ENCODE data around the gene GGA1.
A peak's percentile ranks its signal among the peaks of the same experiment; 100 is the strongest.
"Not testable (repeated sequence)": the region's sequence is repeated elsewhere in the genome, so short reads cannot be mapped to it uniquely, and the experiment has no call there.

GGA1 gene

GRCh38 chr22:37578002-37578401 is 30.6 kb upstream of the GGA1 start:
- TF ChIP-seq CTCF (IDR thresholded peaks at IDR 0.05; ENCODE audit: low read depth, low read length): no peak
- no peak overlapping the region for H3K27ac ChIP-seq
- H3K36me3 ChIP-seq: no peaks in the 10 kb centered on the region
- DNase-seq: no peak
- H3K9me3 ChIP-seq (ENCODE audit: severe bottlenecking): no peaks in the 10 kb centered on the region
- H3K4me3 ChIP-seq (ENCODE audit: low read depth, low read length): no peak overlapping the region
- H3K27me3 ChIP-seq (ENCODE audit: insufficient read depth, low read depth, severe bottlenecking): no peaks in the 10 kb centered on the region

GRCh38 chr22:37581504-37581903 is 27.1 kb upstream of the GGA1 start:
- TF ChIP-seq CTCF (IDR thresholded peaks at IDR 0.05; ENCODE audit: low read depth, low read length): no peak
- H3K36me3 ChIP-seq: no peaks in the 10 kb centered on the region
- H3K27ac ChIP-seq: no peak overlapping the region
- H3K4me3 ChIP-seq (ENCODE audit: low read depth, low read length): no peak overlapping the region
- DNase-seq: no peak
- H3K27me3 ChIP-seq (ENCODE audit: insufficient read depth, low read depth, severe bottlenecking): no peaks in the 10 kb centered on the region
- no peaks in the 10 kb centered on the region for H3K9me3 ChIP-seq (ENCODE audit: severe bottlenecking)

GRCh38 chr22:37582526-37582925 is 26.1 kb upstream of the GGA1 start:
- no peak overlapping the region for H3K4me3 ChIP-seq (ENCODE audit: low read depth, low read length)
- H3K27ac ChIP-seq: no peak overlapping the region
- no peak for TF ChIP-seq CTCF (IDR thresholded peaks at IDR 0.05; ENCODE audit: low read depth, low read length)
- no peaks in the 10 kb centered on the region for H3K27me3 ChIP-seq (ENCODE audit: insufficient read depth, low read depth, severe bottlenecking)
- H3K36me3 ChIP-seq: no peaks in the 10 kb centered on the region
- no peaks in the 10 kb centered on the region for H3K9me3 ChIP-seq (ENCODE audit: severe bottlenecking)
- no peak for DNase-seq

GRCh38 chr22:37588546-37589215 is 20.0 kb upstream of the GGA1 start:
- H3K27me3 ChIP-seq (ENCODE audit: insufficient read depth, low read depth, severe bottlenecking): no peaks in the 10 kb centered on the region
- no peaks in the 10 kb centered on the region for H3K9me3 ChIP-seq (ENCODE audit: severe bottlenecking)
- H3K36me3 ChIP-seq: no peaks in the 10 kb centered on the region
- no peak for TF ChIP-seq CTCF (IDR thresholded peaks at IDR 0.05; ENCODE audit: low read depth, low read length)
- DNase-seq: peak; percentile 88
- no peak overlapping the region for H3K4me3 ChIP-seq (ENCODE audit: low read depth, low read length)
- peak overlapping the region; percentile 75 for H3K27ac ChIP-seq

- Histone ChIP-seq H3K9me3 (ENCODE audit: severe bottlenecking) (no peaks in the 10 kb centered on the region), H3K36me3 (no peaks in the 10 kb centered on the region), H3K27ac (peak overlapping the region; percentile 75; the same call in 1 of the 2 replicates), H3K27me3 (ENCODE audit: insufficient read depth, low read depth, severe bottlenecking) (no peaks in the 10 kb centered on the region), H3K4me3 (ENCODE audit: low read depth, low read length) (no peak overlapping the region)
- no peak for DNase-seq
- TF ChIP-seq CTCF (IDR thresholded peaks at IDR 0.05; ENCODE audit: low read depth, low read length): no peak
Observed at GRCh38 chr22:37589636-37590035, 19.0 kb upstream of the GGA1 start.

GRCh38 chr22:37591081-37591480 is 17.6 kb upstream of the GGA1 start:
- not testable (repeated sequence) for H3K27ac ChIP-seq; DNase-seq; H3K9me3 ChIP-seq (ENCODE audit: severe bottlenecking); H3K27me3 ChIP-seq (ENCODE audit: insufficient read depth, low read depth, severe bottlenecking); H3K4me3 ChIP-seq (ENCODE audit: low read depth, low read length); H3K36me3 ChIP-seq

All from WERI-Rb-1 (cell line).